ENCODE results near the gene UQCRFS1. TPM values are rescaled to one million over a fixed set of nuclear protein-coding genes. Genes with fewer than 3 reads are reported as not detected.

UQCRFS1 gene
- total and polyA plus RNA-seq, 2 donors (not counting 1 experiment from before 2014, with no cell fraction given), result 15.2 to 23.4 TPM

- Mint-ChIP-seq H3K4me1 (no peaks in the 10 kb centered on the region), H3K27ac (no peak overlapping the region), H3K27me3 (peaks cover 4% of the 10 kb centered on the region), H3K9me3 (ENCODE audit: insufficient read depth) (no peaks in the 10 kb centered on the region), H3K4me3 (no peak overlapping the region)
- Histone ChIP-seq H3K4me1 (ENCODE audit: control insufficient read depth in 2 of 2, insufficient read depth in 2 of 2, low read length in 2 of 2) (no peaks in the 10 kb centered on the region), H3K27me3 (replicated peaks in 1 of 4; ENCODE audit: control extremely low read depth in 1 of 4, control insufficient read depth in 3 of 4, insufficient read depth in 4 of 4, low read length in 3 of 4) (no peaks in the 10 kb centered on the region), H3K36me3 (replicated peaks in 1 of 2; ENCODE audit: control extremely low read depth in 1 of 2, control insufficient read depth in 1 of 2, extremely low read depth in 1 of 2, insufficient read depth in 2 of 2, low read length in 1 of 2) (no peaks in the 10 kb centered on the region), H3K4me3 (ENCODE audit: control extremely low read depth in 1 of 5, extremely low read depth in 1 of 5, insufficient read depth in 1 of 5, low read depth in 2 of 5, low read length in 4 of 5) (no peak overlapping the region), H3K9ac (ENCODE audit: low read length) (no peak overlapping the region), H4K20me1 (ENCODE audit: control insufficient read depth, insufficient read depth, low read length, poor library complexity, severe bottlenecking) (no peaks in the 10 kb centered on the region), H3K79me2 (ENCODE audit: control insufficient read depth, insufficient read depth, low read length) (no peaks in the 10 kb centered on the region), H3K9me3 (ENCODE audit: control extremely low read depth in 1 of 3, control insufficient read depth in 2 of 3, insufficient read depth in 1 of 3, low read length in 2 of 3) (no peaks in the 10 kb centered on the region), H2AFZ (ENCODE audit: insufficient read depth, low read depth, low read length, poor library complexity, severe bottlenecking) (no peak overlapping the region), H3K27ac (ENCODE audit: low read length in 2 of 2) (no peak overlapping the region), H3K4me2 (replicated peaks; ENCODE audit: low read depth, low read length, poor library complexity, severe bottlenecking) (no peak overlapping the region)
- POLR2A ChIA-PET, result no interaction called here
- intact Hi-C loops (cut with micrococcal nuclease), result no loop called here
- DNase-seq (no peak), ATAC-seq (ENCODE audit: low read depth) (no peak)
- CTCF ChIA-PET, result no interaction called here
- no peak for TF ChIP-seq CTCF (IDR thresholded peaks at IDR 0.05)
- no peak for TF ChIP-seq EZH2 (IDR thresholded peaks at IDR 0.05; ENCODE audit: borderline replicate concordance, insufficient read depth, low read depth, low read length, poor library complexity, severe bottlenecking)
- 80% methylated on average over 4 of the region's 6 CpGs for WGBS (ENCODE audit: insufficient coverage)
Observed at GRCh38 chr19:29187676-29188075, 25.3 kb downstream of the UQCRFS1 start.

GRCh38 chr19:29185427-29185826 is 27.5 kb downstream of the UQCRFS1 start:
- POLR2A ChIA-PET, result no interaction called here

More at GRCh38 chr19:29185427-29185826, 27.5 kb downstream of the UQCRFS1 start:
- DNase-seq, result no peak
- no peak overlapping the region for H3K27ac Mint-ChIP-seq
- H3K79me2 ChIP-seq (ENCODE audit: control insufficient read depth, insufficient read depth, low read length), result no peaks in the 10 kb centered on the region
- no peak overlapping the region for H3K27ac ChIP-seq (ENCODE audit: low read length in 2 of 2)
- H3K36me3 ChIP-seq (replicated peaks in 1 of 2; ENCODE audit: control extremely low read depth in 1 of 2, control insufficient read depth in 1 of 2, extremely low read depth in 1 of 2, insufficient read depth in 2 of 2, low read length in 1 of 2), result no peaks in the 10 kb centered on the region
- peaks cover 2% of the 10 kb centered on the region for H3K9me3 Mint-ChIP-seq (ENCODE audit: insufficient read depth)
- no peaks in the 10 kb centered on the region for H3K4me1 Mint-ChIP-seq
- H3K4me3 Mint-ChIP-seq, result no peak overlapping the region
- H3K4me2 ChIP-seq (replicated peaks; ENCODE audit: low read depth, low read length, poor library complexity, severe bottlenecking), result no peak overlapping the region
- 85% methylated on average over 3 of the region's 6 CpGs for WGBS (ENCODE audit: insufficient coverage)
- ATAC-seq (ENCODE audit: low read depth), result no peak
- no peaks in the 10 kb centered on the region for H3K27me3 ChIP-seq (replicated peaks in 1 of 4; ENCODE audit: control extremely low read depth in 1 of 4, control insufficient read depth in 3 of 4, insufficient read depth in 4 of 4, low read length in 3 of 4)
- CTCF ChIA-PET, result no interaction called here
- intact Hi-C loops (cut with micrococcal nuclease), result no loop called here
- H3K9ac ChIP-seq (ENCODE audit: low read length), result no peak overlapping the region
- H3K4me3 ChIP-seq (ENCODE audit: control extremely low read depth in 1 of 5, extremely low read depth in 1 of 5, insufficient read depth in 1 of 5, low read depth in 2 of 5, low read length in 4 of 5), result no peak overlapping the region
- H4K20me1 ChIP-seq (ENCODE audit: control insufficient read depth, insufficient read depth, low read length, poor library complexity, severe bottlenecking), result no peaks in the 10 kb centered on the region
- no peak overlapping the region for H2AFZ ChIP-seq (ENCODE audit: insufficient read depth, low read depth, low read length, poor library complexity, severe bottlenecking)
- peaks cover 0 to 2% (median 0%) of the 10 kb centered on the region in 3 donors for H3K9me3 ChIP-seq (ENCODE audit: control extremely low read depth in 1 of 3, control insufficient read depth in 2 of 3, insufficient read depth in 1 of 3, low read length in 2 of 3)
- no peak for TF ChIP-seq CTCF (IDR thresholded peaks at IDR 0.05)
- TF ChIP-seq EZH2 (IDR thresholded peaks at IDR 0.05; ENCODE audit: borderline replicate concordance, insufficient read depth, low read depth, low read length, poor library complexity, severe bottlenecking), result no peak
- peaks cover 4% of the 10 kb centered on the region for H3K27me3 Mint-ChIP-seq
- no peaks in the 10 kb centered on the region for H3K4me1 ChIP-seq (ENCODE audit: control insufficient read depth in 2 of 2, insufficient read depth in 2 of 2, low read length in 2 of 2)

Measured in B cell (primary cell).